Body of pancreas (tissue), 4 donors: ENCODE results near the gene RPL12.

Experiments
- CTCF ChIP-seq, 7 experiments: fragments of 450-650 bp in 4 of 7; fragments of 200-600 bp in 3 of 7; sonication (generic) in 3 of 7; IDR thresholded peaks; one replicate each; pipeline ENCODE4 v1.5.1; 2016 to 2019; ENCODE audit warnings: antibody characterized with exemption in 7 of 7
- POLR2A ChIP-seq, 3 donors: fragments of 450-650 bp; IDR thresholded peaks; one replicate each; pipeline ENCODE4 v1.6.1; 2016; ENCODE audit warnings: antibody characterized with exemption in 3 of 3, mild to moderate bottlenecking in 2 of 3

DNA sequence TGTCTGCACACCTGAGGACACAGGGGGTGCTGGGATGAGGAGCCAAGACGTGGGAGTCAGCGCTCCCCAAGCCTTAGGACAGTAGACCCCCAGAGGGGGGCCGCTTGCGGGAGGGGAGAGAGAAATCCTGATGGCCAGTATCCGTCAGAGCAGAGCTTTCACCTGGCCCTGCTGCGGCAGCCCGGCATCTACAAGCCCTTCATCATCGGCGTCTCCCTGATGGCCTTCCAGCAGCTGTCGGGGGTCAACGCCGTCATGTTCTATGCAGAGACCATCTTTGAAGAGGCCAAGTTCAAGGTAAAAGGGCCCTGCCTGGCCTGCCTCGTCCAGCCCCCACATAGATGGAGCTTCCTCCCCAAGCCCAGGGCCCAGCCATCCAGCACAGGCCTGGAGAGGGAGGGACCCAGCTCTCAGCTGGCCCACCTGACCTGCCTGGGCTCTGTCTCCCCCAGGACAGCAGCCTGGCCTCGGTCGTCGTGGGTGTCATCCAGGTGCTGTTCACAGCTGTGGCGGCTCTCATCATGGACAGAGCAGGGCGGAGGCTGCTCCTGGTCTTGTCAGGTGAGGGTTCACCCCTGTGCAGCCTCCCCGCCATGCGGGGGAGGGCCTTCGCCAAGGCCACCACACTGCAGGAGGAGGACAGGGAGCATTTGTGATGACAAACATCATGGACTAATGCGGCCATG is 47.6 kb downstream of the RPL12 start:
- TF ChIP-seq CTCF (IDR thresholded peaks at IDR 0.05) (no peak), POLR2A (IDR thresholded peaks at IDR 0.05) (no peak)
